RKO (cell line): ENCODE results near the gene NOP9.
"Not testable (repeated sequence)": the region's sequence is repeated elsewhere in the genome, so short reads cannot be mapped to it uniquely, and the experiment has no call there.

Experiments used
- DNase-seq: peaks from one replicate; pipeline ENCODE4 v3.0.0-alpha.2; 2016; ENCODE audit warnings: low spot score

Gene NOP9

GRCh38 chr14:24310265-24310645 lies 10.6 kb downstream of the NOP9 start:
- DNase-seq, result no peak

GRCh38 chr14:24310646-24311604 lies 11.3 kb downstream of the NOP9 start, which contains the start of gene LTB4R:
TSS of gene LTB4R (plus strand) at chr14:24311502. CDS start at chr14:24315652, 4,150 bp downstream.
- DNase-seq, result no peak

GRCh38 chr14:24311837-24312615 lies 12.4 kb downstream of the NOP9 start:
- DNase-seq, result no peak

GRCh38 chr14:24312736-24313507 lies 13.3 kb downstream of the NOP9 start:
- DNase-seq, result no peak

GRCh38 chr14:24313913-24314312 lies 14.3 kb downstream of the NOP9 start:
- DNase-seq, result no peak

- no peak for DNase-seq
Measured at GRCh38 chr14:24314377-24315193, 14.9 kb downstream of the NOP9 start.

GRCh38 chr14:24315243-24315806 lies 15.7 kb downstream of the NOP9 start:
- DNase-seq, result no peak

GRCh38 chr14:24315807-24316596 lies 16.4 kb downstream of the NOP9 start:
- no peak for DNase-seq

GRCh38 chr14:24316597-24316950 lies 16.9 kb downstream of the NOP9 start:
- DNase-seq, result no peak

- peak; percentile 42 for DNase-seq
Measured at GRCh38 chr14:24317141-24317928, 17.7 kb downstream of the NOP9 start.

- no peak for DNase-seq
Measured at GRCh38 chr14:24321212-24321975, 21.7 kb downstream of the NOP9 start.

- DNase-seq, result no peak
Measured at GRCh38 chr14:24322672-24323071, 23.0 kb downstream of the NOP9 start.

- no peak for DNase-seq
Measured at GRCh38 chr14:24323341-24323740, 23.7 kb downstream of the NOP9 start.

- DNase-seq, result no peak
Measured at GRCh38 chr14:24324024-24324423, 24.4 kb downstream of the NOP9 start.

- no peak for DNase-seq
Measured at GRCh38 chr14:24325041-24325530, 25.4 kb downstream of the NOP9 start.

GRCh38 chr14:24325963-24326362 lies 26.3 kb downstream of the NOP9 start:
- no peak for DNase-seq

GRCh38 chr14:24327303-24327702 lies 27.7 kb downstream of the NOP9 start:
- no peak for DNase-seq

- DNase-seq, result not testable (repeated sequence)
Measured at GRCh38 chr14:24327914-24328313, 28.3 kb downstream of the NOP9 start.
